HEK293 (cell line): ENCODE data around the gene GTPBP3.

ENCODE experiments used
- IKZF3 ChIP-seq: fragments of 450-650 bp; IDR thresholded peaks from 2 replicates; pipeline ENCODE4 v1.5.0; 2018; ENCODE audit warnings: missing biosample characterization, mild to moderate bottlenecking, missing genetic modification characterization, moderate library complexity
- INSM2 ChIP-seq: fragments of 450-650 bp; formaldehyde crosslinking; IDR thresholded peaks from 2 replicates; pipeline ENCODE4 v1.5.1; 2016; ENCODE audit warnings: missing biosample characterization, missing genetic modification characterization
- KLF8 ChIP-seq: fragments of 450-650 bp; formaldehyde crosslinking; IDR thresholded peaks from 2 replicates; pipeline ENCODE4 v1.5.1; 2016; ENCODE audit warnings: missing biosample characterization, missing genetic modification characterization
- KLF9 ChIP-seq: fragments of 450-650 bp; formaldehyde crosslinking; IDR thresholded peaks from 2 replicates; pipeline ENCODE4 v1.5.1; 2016; ENCODE audit warnings: missing biosample characterization, missing genetic modification characterization, low read depth
- PBX3 ChIP-seq: sonication (generic); formaldehyde crosslinking; IDR thresholded peaks from 2 replicates; pipeline ENCODE4 v1.8.1; 2022; ENCODE audit warnings: mild to moderate bottlenecking, moderate library complexity, missing genetic modification reagents
- SP3 ChIP-seq: fragments of 450-650 bp; formaldehyde crosslinking; IDR thresholded peaks from 2 replicates; pipeline ENCODE4 v1.5.1; 2016; ENCODE audit warnings: missing biosample characterization, missing genetic modification characterization
- YY2 ChIP-seq: fragments of 450-650 bp; formaldehyde crosslinking; IDR thresholded peaks from 2 replicates; pipeline ENCODE4 v1.5.1; 2016; ENCODE audit warnings: missing biosample characterization, missing genetic modification characterization
- ZBTB21 ChIP-seq: fragments of 450-650 bp; formaldehyde crosslinking; IDR thresholded peaks from 2 replicates; pipeline ENCODE4 v1.5.1; 2017; ENCODE audit warnings: missing biosample characterization, missing genetic modification characterization
- ZFP41 ChIP-seq: fragments of 450-650 bp; formaldehyde crosslinking; IDR thresholded peaks from 2 replicates; pipeline ENCODE4 v1.5.1; 2016; ENCODE audit warnings: missing biosample characterization, missing genetic modification characterization, borderline replicate concordance
- ZNF140 ChIP-seq: fragments of 450-650 bp; formaldehyde crosslinking; IDR thresholded peaks from 2 replicates; pipeline ENCODE4 v1.5.1; 2016; ENCODE audit warnings: missing biosample characterization, missing genetic modification characterization
- ZNF202 ChIP-seq: fragments of 450-650 bp; formaldehyde crosslinking; IDR thresholded peaks from 2 replicates; pipeline ENCODE4 v1.5.1; 2016; ENCODE audit warnings: missing biosample characterization, missing genetic modification characterization, borderline replicate concordance
- ZNF354C ChIP-seq: fragments of 450-650 bp; formaldehyde crosslinking; IDR thresholded peaks from 2 replicates; pipeline ENCODE4 v1.5.1; 2016; ENCODE audit warnings: missing biosample characterization, missing genetic modification characterization, low read depth, borderline replicate concordance
- ZNF473 ChIP-seq: fragments of 450-650 bp; formaldehyde crosslinking; IDR thresholded peaks from 2 replicates; pipeline ENCODE4 v1.5.1; 2017; ENCODE audit warnings: missing biosample characterization, missing genetic modification characterization
- ZNF529 ChIP-seq: fragments of 450-650 bp; formaldehyde crosslinking; IDR thresholded peaks from 2 replicates; pipeline ENCODE4 v1.5.1; 2017; ENCODE audit warnings: missing genetic modification characterization, missing biosample characterization; ENCODE audit not compliant: insufficient replicate concordance
- ZNF792 ChIP-seq: fragments of 450-650 bp; formaldehyde crosslinking; IDR thresholded peaks from 2 replicates; pipeline ENCODE4 v1.5.1; 2016; ENCODE audit warnings: missing biosample characterization, missing genetic modification characterization
- TF ChIP-seq, protein P1 (sequence below): fragments of 450-650 bp; formaldehyde crosslinking; IDR thresholded peaks from 2 replicates; pipeline ENCODE4 v1.5.1; 2017; ENCODE audit warnings: missing biosample characterization, mild to moderate bottlenecking, missing genetic modification characterization, moderate library complexity
- TF ChIP-seq, protein P2 (sequence below): fragments of 450-650 bp; formaldehyde crosslinking; IDR thresholded peaks from 2 replicates; pipeline ENCODE4 v1.5.1; 2016; ENCODE audit warnings: missing biosample characterization, missing genetic modification characterization
- TF ChIP-seq, protein P3 (sequence below): fragments of 450-650 bp; formaldehyde crosslinking; IDR thresholded peaks from 2 replicates; pipeline ENCODE4 v1.5.1; 2017; ENCODE audit warnings: missing biosample characterization, missing genetic modification characterization
- TF ChIP-seq, protein P4 (sequence below): fragments of 450-650 bp; formaldehyde crosslinking; IDR thresholded peaks from 2 replicates; pipeline ENCODE4 v1.5.0; 2017; ENCODE audit warnings: missing biosample characterization, missing genetic modification characterization, borderline replicate concordance
- TF ChIP-seq, protein P5 (sequence below): fragments of 450-650 bp; formaldehyde crosslinking; IDR thresholded peaks from 2 replicates; pipeline ENCODE4 v1.5.1; 2017; ENCODE audit warnings: missing biosample characterization, missing genetic modification characterization
- TF ChIP-seq, protein P6 (sequence below): fragments of 450-650 bp; formaldehyde crosslinking; IDR thresholded peaks from 2 replicates; pipeline ENCODE4 v1.5.1; 2016; ENCODE audit warnings: missing biosample characterization, missing genetic modification characterization

GTPBP3 gene

DNA sequence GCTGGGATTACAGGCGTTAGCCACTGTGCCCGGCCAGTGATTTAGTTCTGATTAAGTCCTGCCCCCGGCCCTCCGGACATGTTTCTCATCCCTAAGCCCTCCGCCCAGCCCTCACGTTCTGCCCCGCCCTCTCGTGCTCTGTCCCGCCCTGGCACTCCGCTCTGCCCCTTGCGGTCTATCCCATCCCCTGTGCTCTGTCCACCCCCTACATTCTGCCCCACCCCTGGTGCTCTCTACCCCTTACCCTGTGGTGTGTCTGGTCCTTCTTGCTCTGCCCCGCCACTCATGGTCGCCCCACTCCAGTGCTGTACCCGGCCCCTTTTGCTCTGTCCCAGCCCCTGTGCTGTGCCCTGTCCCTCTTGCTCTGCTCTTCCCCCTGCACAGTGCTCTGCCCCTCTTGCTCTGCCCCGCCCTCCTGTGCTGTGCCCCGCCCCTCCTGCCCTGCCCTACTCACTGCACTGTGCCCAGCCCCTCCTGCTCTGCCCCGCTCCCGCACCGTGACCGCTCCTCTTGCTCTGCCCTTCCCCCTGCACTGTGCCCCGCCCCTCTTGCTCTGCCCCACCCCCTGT is 3.0 kb downstream of the GTPBP3 start (continued):
- TF ChIP-seq, protein P1, sequence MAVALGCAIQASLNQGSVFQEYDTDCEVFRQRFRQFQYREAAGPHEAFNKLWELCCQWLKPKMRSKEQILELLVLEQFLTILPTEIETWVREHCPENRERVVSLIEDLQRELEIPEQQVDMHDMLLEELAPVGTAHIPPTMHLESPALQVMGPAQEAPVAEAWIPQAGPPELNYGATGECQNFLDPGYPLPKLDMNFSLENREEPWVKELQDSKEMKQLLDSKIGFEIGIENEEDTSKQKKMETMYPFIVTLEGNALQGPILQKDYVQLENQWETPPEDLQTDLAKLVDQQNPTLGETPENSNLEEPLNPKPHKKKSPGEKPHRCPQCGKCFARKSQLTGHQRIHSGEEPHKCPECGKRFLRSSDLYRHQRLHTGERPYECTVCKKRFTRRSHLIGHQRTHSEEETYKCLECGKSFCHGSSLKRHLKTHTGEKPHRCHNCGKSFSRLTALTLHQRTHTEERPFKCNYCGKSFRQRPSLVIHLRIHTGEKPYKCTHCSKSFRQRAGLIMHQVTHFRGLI (tag by site-specific recombination): no peak
- TF ChIP-seq, protein P2, sequence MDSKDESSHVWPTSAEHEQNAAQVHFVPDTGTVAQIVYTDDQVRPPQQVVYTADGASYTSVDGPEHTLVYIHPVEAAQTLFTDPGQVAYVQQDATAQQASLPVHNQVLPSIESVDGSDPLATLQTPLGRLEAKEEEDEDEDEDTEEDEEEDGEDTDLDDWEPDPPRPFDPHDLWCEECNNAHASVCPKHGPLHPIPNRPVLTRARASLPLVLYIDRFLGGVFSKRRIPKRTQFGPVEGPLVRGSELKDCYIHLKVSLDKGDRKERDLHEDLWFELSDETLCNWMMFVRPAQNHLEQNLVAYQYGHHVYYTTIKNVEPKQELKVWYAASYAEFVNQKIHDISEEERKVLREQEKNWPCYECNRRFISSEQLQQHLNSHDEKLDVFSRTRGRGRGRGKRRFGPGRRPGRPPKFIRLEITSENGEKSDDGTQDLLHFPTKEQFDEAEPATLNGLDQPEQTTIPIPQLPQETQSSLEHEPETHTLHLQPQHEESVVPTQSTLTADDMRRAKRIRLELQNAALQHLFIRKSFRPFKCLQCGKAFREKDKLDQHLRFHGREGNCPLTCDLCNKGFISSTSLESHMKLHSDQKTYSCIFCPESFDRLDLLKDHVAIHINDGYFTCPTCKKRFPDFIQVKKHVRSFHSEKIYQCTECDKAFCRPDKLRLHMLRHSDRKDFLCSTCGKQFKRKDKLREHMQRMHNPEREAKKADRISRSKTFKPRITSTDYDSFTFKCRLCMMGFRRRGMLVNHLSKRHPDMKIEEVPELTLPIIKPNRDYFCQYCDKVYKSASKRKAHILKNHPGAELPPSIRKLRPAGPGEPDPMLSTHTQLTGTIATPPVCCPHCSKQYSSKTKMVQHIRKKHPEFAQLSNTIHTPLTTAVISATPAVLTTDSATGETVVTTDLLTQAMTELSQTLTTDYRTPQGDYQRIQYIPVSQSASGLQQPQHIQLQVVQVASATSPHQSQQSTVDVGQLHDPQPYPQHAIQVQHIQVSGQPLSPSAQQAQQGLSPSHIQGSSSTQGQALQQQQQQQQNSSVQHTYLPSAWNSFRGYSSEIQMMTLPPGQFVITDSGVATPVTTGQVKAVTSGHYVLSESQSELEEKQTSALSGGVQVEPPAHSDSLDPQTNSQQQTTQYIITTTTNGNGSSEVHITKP: peak; percentile 36
- TF ChIP-seq KLF8 (tag by site-specific recombination) (peak; percentile 79), ZNF792 (tag by site-specific recombination) (no peak), SP3 (tag by site-specific recombination) (0 out of 2 replicates have a peak, but pooled peaks have one; percentile 23), ZNF202 (no peak), ZFP41 (tag by site-specific recombination) (no peak), ZNF473 (tag by site-specific recombination) (no peak), ZBTB21 (tag by site-specific recombination) (no peak), ZNF140 (no peak), KLF9 (tag by site-specific recombination) (peak; percentile 81), ZNF354C (no peak), INSM2 (no peak), IKZF3 (tag by site-specific recombination) (no peak), ZNF529 (tag by site-specific recombination) (no peak), PBX3 (CRISPR knock-in tag) (no peak), YY2 (no peak)
- TF ChIP-seq, protein P3, sequence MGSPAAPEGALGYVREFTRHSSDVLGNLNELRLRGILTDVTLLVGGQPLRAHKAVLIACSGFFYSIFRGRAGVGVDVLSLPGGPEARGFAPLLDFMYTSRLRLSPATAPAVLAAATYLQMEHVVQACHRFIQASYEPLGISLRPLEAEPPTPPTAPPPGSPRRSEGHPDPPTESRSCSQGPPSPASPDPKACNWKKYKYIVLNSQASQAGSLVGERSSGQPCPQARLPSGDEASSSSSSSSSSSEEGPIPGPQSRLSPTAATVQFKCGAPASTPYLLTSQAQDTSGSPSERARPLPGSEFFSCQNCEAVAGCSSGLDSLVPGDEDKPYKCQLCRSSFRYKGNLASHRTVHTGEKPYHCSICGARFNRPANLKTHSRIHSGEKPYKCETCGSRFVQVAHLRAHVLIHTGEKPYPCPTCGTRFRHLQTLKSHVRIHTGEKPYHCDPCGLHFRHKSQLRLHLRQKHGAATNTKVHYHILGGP (tag by site-specific recombination): no peak
- TF ChIP-seq, protein P4, sequence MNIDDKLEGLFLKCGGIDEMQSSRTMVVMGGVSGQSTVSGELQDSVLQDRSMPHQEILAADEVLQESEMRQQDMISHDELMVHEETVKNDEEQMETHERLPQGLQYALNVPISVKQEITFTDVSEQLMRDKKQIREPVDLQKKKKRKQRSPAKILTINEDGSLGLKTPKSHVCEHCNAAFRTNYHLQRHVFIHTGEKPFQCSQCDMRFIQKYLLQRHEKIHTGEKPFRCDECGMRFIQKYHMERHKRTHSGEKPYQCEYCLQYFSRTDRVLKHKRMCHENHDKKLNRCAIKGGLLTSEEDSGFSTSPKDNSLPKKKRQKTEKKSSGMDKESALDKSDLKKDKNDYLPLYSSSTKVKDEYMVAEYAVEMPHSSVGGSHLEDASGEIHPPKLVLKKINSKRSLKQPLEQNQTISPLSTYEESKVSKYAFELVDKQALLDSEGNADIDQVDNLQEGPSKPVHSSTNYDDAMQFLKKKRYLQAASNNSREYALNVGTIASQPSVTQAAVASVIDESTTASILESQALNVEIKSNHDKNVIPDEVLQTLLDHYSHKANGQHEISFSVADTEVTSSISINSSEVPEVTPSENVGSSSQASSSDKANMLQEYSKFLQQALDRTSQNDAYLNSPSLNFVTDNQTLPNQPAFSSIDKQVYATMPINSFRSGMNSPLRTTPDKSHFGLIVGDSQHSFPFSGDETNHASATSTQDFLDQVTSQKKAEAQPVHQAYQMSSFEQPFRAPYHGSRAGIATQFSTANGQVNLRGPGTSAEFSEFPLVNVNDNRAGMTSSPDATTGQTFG: no peak
- TF ChIP-seq, protein P5, sequence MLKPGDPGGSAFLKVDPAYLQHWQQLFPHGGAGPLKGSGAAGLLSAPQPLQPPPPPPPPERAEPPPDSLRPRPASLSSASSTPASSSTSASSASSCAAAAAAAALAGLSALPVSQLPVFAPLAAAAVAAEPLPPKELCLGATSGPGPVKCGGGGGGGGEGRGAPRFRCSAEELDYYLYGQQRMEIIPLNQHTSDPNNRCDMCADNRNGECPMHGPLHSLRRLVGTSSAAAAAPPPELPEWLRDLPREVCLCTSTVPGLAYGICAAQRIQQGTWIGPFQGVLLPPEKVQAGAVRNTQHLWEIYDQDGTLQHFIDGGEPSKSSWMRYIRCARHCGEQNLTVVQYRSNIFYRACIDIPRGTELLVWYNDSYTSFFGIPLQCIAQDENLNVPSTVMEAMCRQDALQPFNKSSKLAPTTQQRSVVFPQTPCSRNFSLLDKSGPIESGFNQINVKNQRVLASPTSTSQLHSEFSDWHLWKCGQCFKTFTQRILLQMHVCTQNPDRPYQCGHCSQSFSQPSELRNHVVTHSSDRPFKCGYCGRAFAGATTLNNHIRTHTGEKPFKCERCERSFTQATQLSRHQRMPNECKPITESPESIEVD: no peak
- TF ChIP-seq, protein P6, sequence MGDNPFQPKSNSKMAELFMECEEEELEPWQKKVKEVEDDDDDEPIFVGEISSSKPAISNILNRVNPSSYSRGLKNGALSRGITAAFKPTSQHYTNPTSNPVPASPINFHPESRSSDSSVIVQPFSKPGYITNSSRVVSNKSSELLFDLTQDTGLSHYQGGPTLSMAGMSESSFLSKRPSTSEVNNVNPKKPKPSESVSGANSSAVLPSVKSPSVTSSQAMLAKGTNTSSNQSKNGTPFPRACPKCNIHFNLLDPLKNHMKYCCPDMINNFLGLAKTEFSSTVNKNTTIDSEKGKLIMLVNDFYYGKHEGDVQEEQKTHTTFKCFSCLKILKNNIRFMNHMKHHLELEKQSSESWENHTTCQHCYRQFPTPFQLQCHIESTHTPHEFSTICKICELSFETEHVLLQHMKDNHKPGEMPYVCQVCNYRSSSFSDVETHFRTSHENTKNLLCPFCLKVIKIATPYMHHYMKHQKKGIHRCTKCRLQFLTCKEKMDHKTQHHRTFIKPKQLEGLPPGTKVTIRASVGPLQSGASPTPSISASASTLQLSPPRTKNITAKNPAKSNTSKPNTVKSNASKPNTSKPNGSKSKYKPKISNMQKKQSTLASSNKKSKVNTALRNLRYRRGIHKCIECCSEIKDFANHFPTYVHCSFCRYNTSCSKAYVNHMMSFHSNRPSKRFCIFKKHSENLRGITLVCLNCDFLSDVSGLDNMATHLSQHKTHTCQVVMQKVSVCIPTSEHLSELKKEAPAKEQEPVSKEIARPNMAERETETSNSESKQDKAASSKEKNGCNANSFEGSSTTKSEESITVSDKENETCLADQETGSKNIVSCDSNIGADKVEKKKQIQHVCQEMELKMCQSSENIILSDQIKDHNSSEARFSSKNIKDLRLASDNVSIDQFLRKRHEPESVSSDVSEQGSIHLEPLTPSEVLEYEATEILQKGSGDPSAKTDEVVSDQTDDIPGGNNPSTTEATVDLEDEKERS (tag by site-specific recombination): no peak
